HepG2 (cell line): ENCODE results near the gene ECM1. TPM values are rescaled to one million over a fixed set of nuclear protein-coding genes. Genes with fewer than 3 reads are reported as not detected.

Experiments
- AKNA ChIP-seq: sonication (generic); formaldehyde crosslinking; IDR thresholded peaks from 2 replicates; pipeline ENCODE4 v1.4.0; 2020; ENCODE audit warnings: missing genetic modification reagents, borderline replicate concordance
- FOXJ3 ChIP-seq: sonication (generic); formaldehyde crosslinking; IDR thresholded peaks from 2 replicates; pipeline ENCODE4 v1.4.0; 2020; ENCODE audit warnings: missing genetic modification reagents, mild to moderate bottlenecking, borderline replicate concordance
- FOXP4 ChIP-seq: sonication (generic); formaldehyde crosslinking; IDR thresholded peaks from 2 replicates; pipeline ENCODE4 v1.4.0; 2020; ENCODE audit warnings: missing genetic modification reagents
- GABPA ChIP-seq, 2 experiments: IDR thresholded peaks; 2 replicates each; pipeline ENCODE4 v1.6.1; 2011 to 2016; ENCODE audit warnings: low read depth in 2 of 2, low read length in 1 of 2, missing biosample characterization in 1 of 2, missing genetic modification characterization in 1 of 2
- KDM5B ChIP-seq: sonication (generic); formaldehyde crosslinking; IDR thresholded peaks from 2 replicates; pipeline ENCODE4 v1.4.0; 2020; ENCODE audit warnings: missing genetic modification reagents, mild to moderate bottlenecking, borderline replicate concordance
- NKX3-1 ChIP-seq: sonication (generic); formaldehyde crosslinking; IDR thresholded peaks from 2 replicates; pipeline ENCODE4 v1.5.0; 2020; ENCODE audit warnings: missing genetic modification reagents
- PATZ1 ChIP-seq: sonication (generic); formaldehyde crosslinking; IDR thresholded peaks from 2 replicates; pipeline ENCODE4 v1.4.0; 2020; ENCODE audit warnings: missing genetic modification reagents
- RFXAP ChIP-seq: sonication (generic); formaldehyde crosslinking; IDR thresholded peaks from 2 replicates; pipeline ENCODE4 v1.4.0; 2020; ENCODE audit warnings: missing genetic modification reagents, borderline replicate concordance
- TBX2 ChIP-seq: sonication (generic); formaldehyde crosslinking; IDR thresholded peaks from 2 replicates; pipeline ENCODE4 v1.5.0; 2020; ENCODE audit warnings: missing genetic modification reagents, mild to moderate bottlenecking, borderline replicate concordance
- XBP1 ChIP-seq: sonication (generic); formaldehyde crosslinking; IDR thresholded peaks from 2 replicates; pipeline ENCODE4 v1.5.0; 2020; ENCODE audit warnings: missing genetic modification reagents
- ZMAT3 ChIP-seq: sonication (generic); formaldehyde crosslinking; conservative IDR thresholded peaks from 2 replicates; pipeline ENCODE4 v1.7.0; 2021; ENCODE audit warnings: missing genetic modification reagents
- ZNF101 ChIP-seq: sonication (generic); formaldehyde crosslinking; IDR thresholded peaks from 2 replicates; pipeline ENCODE4 v1.4.0; 2020; ENCODE audit warnings: mild to moderate bottlenecking, low read depth, missing genetic modification reagents, borderline replicate concordance
- ZNF44 ChIP-seq: sonication (generic); formaldehyde crosslinking; IDR thresholded peaks from 2 replicates; pipeline ENCODE4 v1.5.1; 2020; ENCODE audit warnings: mild to moderate bottlenecking, missing genetic modification reagents
- ZNF687 ChIP-seq: sonication (generic); formaldehyde crosslinking; IDR thresholded peaks from 2 replicates; pipeline ENCODE4 v1.5.1; 2020; ENCODE audit warnings: mild to moderate bottlenecking, missing genetic modification reagents, moderate library complexity
- polyA plus RNA-seq, 8 experiments: library from polyadenylated mRNA; depleted of rRNA in 3 of 8; stranded (reverse) in 7 of 8; unstranded in 1 of 8; fragments of >200 nt; fragmentation: Illumina TruSeq in 4 of 8; extraction: Trizol in 4 of 8; gene quantifications; 2 replicates each; pipeline versions ENCODE4 v1.2.1 to v1.2.3, GENCODE V29; 2011 to 2016; ENCODE audit warnings: low read depth in 4 of 8, missing spikeins in 1 of 8, mixed read lengths in 1 of 8; ENCODE audit not compliant: insufficient read depth in 1 of 8
- total RNA-seq, 5 experiments: library from RNA; depleted of rRNA; stranded (reverse); fragments of >200 nt; fragmentation: Illumina TruSeq; extraction: Trizol; gene quantifications; 2 replicates each; pipeline ENCODE4 v1.2.3, GENCODE V29; 2016; ENCODE audit warnings: low read depth in 1 of 5

The ECM1 gene
- total and polyA plus RNA-seq, 2 of the 13 experiments (the other 11 are each of a cell fraction or from before 2014, with no cell fraction given): 0.42 to 1.0 TPM

GRCh38 chr1:150486966-150487762, 20.7 kb upstream of the ECM1 start, which contains the start of gene TARS2 (continued):
- TF ChIP-seq ZNF101 (CRISPR knock-in tag) (no peak), KDM5B (CRISPR knock-in tag) (peak; percentile 70; the same call in 1 of the 2 replicates), XBP1 (CRISPR knock-in tag) (no peak), ZMAT3 (CRISPR knock-in tag) (0 out of 2 replicates have a peak, but pooled peaks have one; percentile 50), NKX3-1 (CRISPR knock-in tag) (peak; percentile 74; the same call in 1 of the 2 replicates), FOXP4 (peak; percentile 49; the same call in 1 of the 2 replicates), ZNF44 (peak; percentile 76; the same call in 1 of the 2 replicates), ZNF687 (CRISPR knock-in tag) (peak; percentile 69), GABPA (IDR thresholded peaks at IDR 0.05; ENCODE audit: low read depth, low read length) (peak; percentile 86), GABPA (CRISPR knock-in tag; IDR thresholded peaks at IDR 0.05; ENCODE audit: low read depth) (peak; percentile 96), FOXJ3 (0 out of 2 replicates have a peak, but pooled peaks have one; percentile 27), AKNA (CRISPR knock-in tag) (no peak), TBX2 (CRISPR knock-in tag) (peak; percentile 88), RFXAP (CRISPR knock-in tag) (peak; percentile 83; the same call in 1 of the 2 replicates), PATZ1 (peak; percentile 68)
